ENCODE measurements around the gene CRIM1. TPM values are rescaled to one million over a fixed set of nuclear protein-coding genes. Genes with fewer than 3 reads are reported as not detected.

The CRIM1 gene
- total and polyA plus RNA-seq, 2 experiments from 2014 or later: 76.4 to 485 TPM

DNA sequence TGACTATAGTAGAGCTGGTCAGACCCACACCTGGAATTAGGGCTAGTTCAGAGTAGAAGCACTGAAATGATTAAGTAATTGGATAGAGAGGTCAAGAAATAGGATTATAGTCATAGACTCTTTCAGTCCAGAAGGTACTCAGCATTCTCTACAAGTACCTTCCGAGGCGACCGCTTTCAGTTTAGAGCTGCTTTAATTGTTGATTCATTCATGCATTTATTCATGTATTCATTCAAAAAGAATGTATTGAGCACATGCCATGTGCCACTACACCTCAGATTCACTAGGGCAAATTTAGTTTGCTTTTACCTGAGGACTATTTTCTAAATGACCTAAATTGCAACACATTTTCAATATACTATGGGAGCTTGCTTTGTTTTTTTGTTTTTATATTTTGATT lies 48.7 kb downstream of the CRIM1 start:
- peak overlapping the region; percentile 1; the same call in 1 of the 2 replicates for H3K9ac ChIP-seq
- H3K4me3 ChIP-seq: no peak overlapping the region
- no peaks in the 10 kb centered on the region for H3K9me2 ChIP-seq (ENCODE audit: insufficient read depth)
- peak overlapping the region; percentile 94 for H3K27ac ChIP-seq
- peak; percentile 68 for DNase-seq
- in situ Hi-C loops (cut with MboI): no loop called here
- peaks cover 56% of the 10 kb centered on the region for H3K4me1 ChIP-seq (ENCODE audit: insufficient read depth)
- TF ChIP-seq EZH2 (IDR thresholded peaks at IDR 0.05; ENCODE audit: insufficient read depth, poor library complexity, severe bottlenecking) (no peak), EZH2phosphoT487 (IDR thresholded peaks at IDR 0.05; ENCODE audit: insufficient read depth, low read depth) (no peak)
- H3K4me2 ChIP-seq (ENCODE audit: unreplicated experiment): peak overlapping the region; percentile 22
- H2AFZ ChIP-seq: no peak overlapping the region
- H3K79me2 ChIP-seq (ENCODE audit: insufficient read depth): peaks cover 100% of the 10 kb centered on the region
- peaks cover 99% of the 10 kb centered on the region for H3F3A ChIP-seq (ENCODE audit: insufficient read depth)
- no peaks in the 10 kb centered on the region for H3K27me3 ChIP-seq (replicated peaks; ENCODE audit: insufficient read depth)
- no peaks in the 10 kb centered on the region for H3K9me3 ChIP-seq (ENCODE audit: low read depth)
- peaks cover 20% of the 10 kb centered on the region for H3K36me3 ChIP-seq (ENCODE audit: low read depth)
- WGBS, 2 experiments (ENCODE audit: low coverage in 1 of 2, low lambda C conversion rate in 2 of 2, missing lambda C conversion rate in 2 of 2): 74 to 77% methylated on average over 3 of the region's 3 CpGs
- H4K20me1 ChIP-seq (ENCODE audit: insufficient read depth): peaks cover 29% of the 10 kb centered on the region

DNA sequence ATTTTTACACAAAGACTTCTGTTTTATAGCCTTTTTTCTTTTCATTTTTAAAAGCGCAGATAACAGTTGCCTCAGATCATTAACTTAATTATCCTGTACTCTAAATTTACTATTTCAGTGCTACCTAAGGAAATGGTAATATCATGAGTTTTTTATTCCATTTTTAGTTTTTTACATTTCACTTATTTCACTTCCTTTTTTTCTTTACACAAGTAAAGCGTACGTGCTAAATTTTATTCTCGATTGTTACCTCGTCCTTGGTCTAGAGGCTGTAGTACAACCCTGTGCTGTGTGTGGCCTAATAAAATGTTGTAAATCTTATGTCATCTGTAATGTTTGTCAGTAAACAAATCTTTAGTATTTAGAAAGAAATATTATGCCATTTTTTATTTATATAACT lies 49.2 kb downstream of the CRIM1 start:
- H2AFZ ChIP-seq: no peak overlapping the region
- H3K9ac ChIP-seq: peak overlapping the region; percentile 1; the same call in 1 of the 2 replicates
- TF ChIP-seq EZH2 (IDR thresholded peaks at IDR 0.05; ENCODE audit: insufficient read depth, poor library complexity, severe bottlenecking): no peak
- TF ChIP-seq EZH2phosphoT487 (IDR thresholded peaks at IDR 0.05; ENCODE audit: insufficient read depth, low read depth): no peak
- H3K4me3 ChIP-seq: no peak overlapping the region
- peaks cover 28% of the 10 kb centered on the region for H4K20me1 ChIP-seq (ENCODE audit: insufficient read depth)
- peaks cover 99% of the 10 kb centered on the region for H3F3A ChIP-seq (ENCODE audit: insufficient read depth)
- no peaks in the 10 kb centered on the region for H3K9me2 ChIP-seq (ENCODE audit: insufficient read depth)
- no peaks in the 10 kb centered on the region for H3K9me3 ChIP-seq (ENCODE audit: low read depth)
- no peaks in the 10 kb centered on the region for H3K27me3 ChIP-seq (replicated peaks; ENCODE audit: insufficient read depth)
- WGBS, 2 experiments (ENCODE audit: low coverage in 1 of 2, low lambda C conversion rate in 2 of 2, missing lambda C conversion rate in 2 of 2): 97 to 98% methylated on average over 5 of the region's 5 CpGs
- H3K4me1 ChIP-seq (ENCODE audit: insufficient read depth): peaks cover 54% of the 10 kb centered on the region
- no peak for DNase-seq
- H3K36me3 ChIP-seq (ENCODE audit: low read depth): peaks cover 16% of the 10 kb centered on the region
- peaks cover 100% of the 10 kb centered on the region for H3K79me2 ChIP-seq (ENCODE audit: insufficient read depth)
- peak overlapping the region; percentile 22 for H3K4me2 ChIP-seq (ENCODE audit: unreplicated experiment)
- in situ Hi-C loops (cut with MboI): no loop called here
- H3K27ac ChIP-seq: peak overlapping the region; percentile 94

DNA sequence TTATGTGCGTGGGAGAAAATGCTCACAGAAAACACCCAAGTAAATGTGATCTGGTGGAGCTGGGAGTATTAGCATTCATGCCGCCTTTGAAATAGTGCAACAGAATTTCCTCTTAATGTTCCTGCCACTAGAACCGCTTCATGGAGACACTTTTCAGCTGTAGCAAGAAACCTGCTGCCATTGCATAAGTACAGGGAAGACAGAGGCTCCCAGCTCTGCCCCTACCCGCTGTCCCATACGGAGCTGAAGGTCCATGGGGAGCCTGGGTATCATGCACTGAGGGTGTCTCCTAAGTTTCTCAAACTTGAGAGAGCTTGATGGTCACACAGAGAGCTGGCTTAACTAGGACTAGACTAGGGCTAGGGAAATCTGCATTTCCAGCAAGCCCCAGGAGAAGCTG lies 49.6 kb downstream of the CRIM1 start:
- peak overlapping the region; percentile 22; the same call in 1 of the 2 replicates for H3K27ac ChIP-seq
- H3K79me2 ChIP-seq (ENCODE audit: insufficient read depth): peaks cover 100% of the 10 kb centered on the region
- H3K4me3 ChIP-seq: no peak overlapping the region
- no peak for DNase-seq
- TF ChIP-seq EZH2phosphoT487 (IDR thresholded peaks at IDR 0.05; ENCODE audit: insufficient read depth, low read depth) (no peak), EZH2 (IDR thresholded peaks at IDR 0.05; ENCODE audit: insufficient read depth, poor library complexity, severe bottlenecking) (no peak)
- H3F3A ChIP-seq (ENCODE audit: insufficient read depth): peaks cover 99% of the 10 kb centered on the region
- H3K9me3 ChIP-seq (ENCODE audit: low read depth): no peaks in the 10 kb centered on the region
- in situ Hi-C loops (cut with MboI): no loop called here
- H2AFZ ChIP-seq: no peak overlapping the region
- peak overlapping the region; percentile 22 for H3K4me2 ChIP-seq (ENCODE audit: unreplicated experiment)
- no peaks in the 10 kb centered on the region for H3K27me3 ChIP-seq (replicated peaks; ENCODE audit: insufficient read depth)
- peaks cover 13% of the 10 kb centered on the region for H3K36me3 ChIP-seq (ENCODE audit: low read depth)
- 97 to 98% methylated on average over 5 of the region's 5 CpGs for WGBS, 2 experiments (ENCODE audit: low coverage in 1 of 2, low lambda C conversion rate in 2 of 2, missing lambda C conversion rate in 2 of 2)
- no peak overlapping the region for H3K9ac ChIP-seq
- no peaks in the 10 kb centered on the region for H3K9me2 ChIP-seq (ENCODE audit: insufficient read depth)
- peaks cover 31% of the 10 kb centered on the region for H4K20me1 ChIP-seq (ENCODE audit: insufficient read depth)
- H3K4me1 ChIP-seq (ENCODE audit: insufficient read depth): peaks cover 56% of the 10 kb centered on the region

DNA sequence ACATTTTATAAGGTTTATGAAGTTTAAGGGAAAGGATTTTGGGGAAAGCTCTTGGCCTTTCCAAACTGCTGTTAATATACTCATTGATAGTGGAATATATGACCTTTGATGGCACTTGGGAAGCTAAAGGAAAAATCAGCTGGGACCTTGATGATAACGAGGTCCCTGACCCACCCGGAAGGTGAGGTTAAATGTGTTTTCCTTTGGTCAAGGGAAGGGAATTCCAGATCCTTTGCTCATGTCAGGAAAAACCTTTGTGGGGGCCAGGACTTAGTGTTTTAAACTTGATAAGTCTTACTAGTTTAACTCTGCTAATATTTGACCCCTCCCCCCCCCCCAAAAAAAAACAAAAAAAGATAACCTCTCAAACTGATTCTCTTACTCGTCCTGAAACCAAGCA lies 50.7 kb downstream of the CRIM1 start:
- no peaks in the 10 kb centered on the region for H3K9me2 ChIP-seq (ENCODE audit: insufficient read depth)
- H3K36me3 ChIP-seq (ENCODE audit: low read depth): peaks cover 13% of the 10 kb centered on the region
- no peak overlapping the region for H2AFZ ChIP-seq
- H3K9ac ChIP-seq: no peak overlapping the region
- no peaks in the 10 kb centered on the region for H3K27me3 ChIP-seq (replicated peaks; ENCODE audit: insufficient read depth)
- H3K4me2 ChIP-seq (ENCODE audit: unreplicated experiment): no peak overlapping the region
- peaks cover 99% of the 10 kb centered on the region for H3F3A ChIP-seq (ENCODE audit: insufficient read depth)
- H3K4me3 ChIP-seq: no peak overlapping the region
- no peak for DNase-seq
- in situ Hi-C loops (cut with MboI): no loop called here
- no peak for TF ChIP-seq EZH2 (IDR thresholded peaks at IDR 0.05; ENCODE audit: insufficient read depth, poor library complexity, severe bottlenecking)
- TF ChIP-seq EZH2phosphoT487 (IDR thresholded peaks at IDR 0.05; ENCODE audit: insufficient read depth, low read depth): no peak
- peaks cover 39% of the 10 kb centered on the region for H4K20me1 ChIP-seq (ENCODE audit: insufficient read depth)
- H3K79me2 ChIP-seq (ENCODE audit: insufficient read depth): peaks cover 100% of the 10 kb centered on the region
- peak overlapping the region; percentile 22 for H3K27ac ChIP-seq
- H3K4me1 ChIP-seq (ENCODE audit: insufficient read depth): peaks cover 64% of the 10 kb centered on the region
- H3K9me3 ChIP-seq (ENCODE audit: low read depth): no peaks in the 10 kb centered on the region
- 84% methylated on average over 3 of the region's 3 CpGs for WGBS, 2 experiments (ENCODE audit: low coverage in 1 of 2, low lambda C conversion rate in 2 of 2, missing lambda C conversion rate in 2 of 2)

DNA sequence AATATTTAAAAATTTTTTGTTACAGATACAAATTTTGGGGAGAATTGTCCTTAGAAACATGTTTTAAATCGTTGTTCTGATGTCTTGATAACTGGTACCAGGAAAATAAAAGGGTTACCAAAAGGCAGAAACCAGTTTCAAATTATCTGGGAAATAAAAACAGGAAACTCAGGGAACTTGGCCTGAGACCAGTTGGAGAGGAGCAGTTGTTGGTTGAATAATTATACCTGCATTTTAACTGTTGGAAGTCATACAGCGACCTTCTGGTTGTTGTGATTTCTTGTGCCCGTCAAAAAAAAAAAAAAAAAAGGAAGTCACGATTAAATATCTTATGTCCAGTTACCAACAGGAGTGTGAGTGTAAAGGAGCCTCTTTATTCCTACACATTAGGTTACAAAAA lies 51.8 kb downstream of the CRIM1 start:
- Histone ChIP-seq H3K9ac (no peak overlapping the region), H3K9me2 (ENCODE audit: insufficient read depth) (no peaks in the 10 kb centered on the region), H3F3A (ENCODE audit: insufficient read depth) (peaks cover 99% of the 10 kb centered on the region), H3K27me3 (replicated peaks; ENCODE audit: insufficient read depth) (no peaks in the 10 kb centered on the region), H3K4me2 (ENCODE audit: unreplicated experiment) (no peak overlapping the region), H3K79me2 (ENCODE audit: insufficient read depth) (peaks cover 100% of the 10 kb centered on the region), H3K4me3 (no peak overlapping the region), H2AFZ (no peak overlapping the region), H3K36me3 (ENCODE audit: low read depth) (peaks cover 13% of the 10 kb centered on the region), H3K4me1 (ENCODE audit: insufficient read depth) (peaks cover 66% of the 10 kb centered on the region), H3K9me3 (ENCODE audit: low read depth) (no peaks in the 10 kb centered on the region), H4K20me1 (ENCODE audit: insufficient read depth) (peaks cover 42% of the 10 kb centered on the region), H3K27ac (peak overlapping the region; percentile 14; the same call in 1 of the 2 replicates)
- DNase-seq: no peak
- TF ChIP-seq EZH2phosphoT487 (IDR thresholded peaks at IDR 0.05; ENCODE audit: insufficient read depth, low read depth) (no peak), EZH2 (IDR thresholded peaks at IDR 0.05; ENCODE audit: insufficient read depth, poor library complexity, severe bottlenecking) (no peak)
- 95 to 99% methylated on average over 4 of the region's 4 CpGs for WGBS, 2 experiments (ENCODE audit: low coverage in 1 of 2, low lambda C conversion rate in 2 of 2, missing lambda C conversion rate in 2 of 2)
- in situ Hi-C loops (cut with MboI): no loop called here

Data from GM23248 (cell line).